H9 (cell line): ENCODE results near the gene MRPL40. TPM values are rescaled to one million over a fixed set of nuclear protein-coding genes. Genes with fewer than 3 reads are reported as not detected.

ENCODE experiments used
- DNase-seq: peaks from one replicate; pipeline ENCODE4 v3.0.0-alpha.2; 2017
- H2AFZ ChIP-seq: one replicate; pipeline ENCODE4 v1.6.1; 2013; ENCODE audit warnings: mild to moderate bottlenecking, low read length, control low read depth, moderate library complexity
- H2AK5ac ChIP-seq: 2 replicates; pipeline ENCODE4 v1.6.1; 2013; ENCODE audit warnings: low read length, control low read depth, mixed read lengths; ENCODE audit not compliant: insufficient read length
- H2BK120ac ChIP-seq: one replicate; pipeline ENCODE4 v1.6.1; 2013; ENCODE audit warnings: low read depth, mild to moderate bottlenecking, low read length, control low read depth, inconsistent platforms; ENCODE audit not compliant: poor library complexity, severe bottlenecking
- H2BK12ac ChIP-seq: 2 replicates; pipeline ENCODE4 v1.6.1; 2013; ENCODE audit warnings: low read length, control low read depth, mixed read lengths, low read depth; ENCODE audit not compliant: insufficient read length
- H2BK15ac ChIP-seq: 2 replicates; pipeline ENCODE4 v1.6.1; 2013; ENCODE audit warnings: low read depth, low read length, control low read depth
- H2BK20ac ChIP-seq: one replicate; pipeline ENCODE4 v1.6.1; 2013; ENCODE audit warnings: low read depth, mild to moderate bottlenecking, low read length, control low read depth, inconsistent platforms; ENCODE audit not compliant: poor library complexity, severe bottlenecking
- H2BK5ac ChIP-seq: 2 replicates; pipeline ENCODE4 v1.6.1; 2013; ENCODE audit warnings: low read length, control low read depth, mixed read lengths; ENCODE audit not compliant: insufficient read length
- H3K14ac ChIP-seq: 2 replicates; pipeline ENCODE4 v1.6.1; 2013; ENCODE audit warnings: low read length, control low read depth; ENCODE audit not compliant: insufficient read depth
- H3K18ac ChIP-seq: 2 replicates; pipeline ENCODE4 v1.6.1; 2013; ENCODE audit warnings: low read depth, mild to moderate bottlenecking, mixed read lengths, low read length, control low read depth; ENCODE audit not compliant: insufficient read length
- H3K23ac ChIP-seq: 2 replicates; pipeline ENCODE4 v1.6.1; 2013; ENCODE audit warnings: low read length, control low read depth, mixed read lengths, low read depth; ENCODE audit not compliant: insufficient read length
- H3K23me2 ChIP-seq: 2 replicates; pipeline ENCODE4 v1.6.1; 2013; ENCODE audit warnings: low read depth, mild to moderate bottlenecking, mixed read lengths, low read length, control low read depth; ENCODE audit not compliant: insufficient read length, poor library complexity, severe bottlenecking
- H3K27ac ChIP-seq: 2 replicates; pipeline ENCODE4 v1.5.1; 2013; ENCODE audit warnings: low read length, control low read depth, mixed read lengths, low read depth; ENCODE audit not compliant: insufficient read length
- H3K27me3 ChIP-seq: 2 replicates; pipeline ENCODE4 v1.6.1; 2013; ENCODE audit warnings: low read length, control low read depth, inconsistent platforms; ENCODE audit not compliant: insufficient read depth
- H3K4ac ChIP-seq: 2 replicates; pipeline ENCODE4 v1.6.1; 2013; ENCODE audit warnings: low read depth, mild to moderate bottlenecking, control low read depth, inconsistent platforms, low read length, moderate library complexity
- H3K4me1 ChIP-seq: 2 replicates; pipeline ENCODE4 v1.6.1; 2013; ENCODE audit warnings: low read length, control low read depth, inconsistent platforms; ENCODE audit not compliant: insufficient read depth
- H3K4me2 ChIP-seq: 2 replicates; pipeline ENCODE4 v1.6.1; 2013; ENCODE audit warnings: low read length, control low read depth, mixed read lengths; ENCODE audit not compliant: insufficient read length, insufficient read depth
- H3K56ac ChIP-seq: 2 replicates; pipeline ENCODE4 v1.6.1; 2013; ENCODE audit warnings: low read depth, mild to moderate bottlenecking, mixed read lengths, low read length, control low read depth; ENCODE audit not compliant: insufficient read length
- H3K79me1 ChIP-seq: 2 replicates; pipeline ENCODE4 v1.6.1; 2013; ENCODE audit warnings: low read depth, mild to moderate bottlenecking, moderate library complexity, low read length, control low read depth, inconsistent platforms; ENCODE audit not compliant: insufficient read depth, poor library complexity, severe bottlenecking
- H3K79me2 ChIP-seq: 2 replicates; pipeline ENCODE4 v1.6.1; 2013; ENCODE audit warnings: low read length, control low read depth, inconsistent platforms; ENCODE audit not compliant: insufficient read depth
- H3K9ac ChIP-seq: 2 replicates; pipeline ENCODE4 v1.6.1; 2013; ENCODE audit warnings: low read length, control low read depth, mixed read lengths; ENCODE audit not compliant: insufficient read length; ENCODE audit errors: extremely low read depth
- H3K9me3 ChIP-seq: one replicate; pipeline ENCODE4 v1.6.1; 2013; ENCODE audit warnings: low read depth, low read length, inconsistent platforms; ENCODE audit not compliant: control insufficient read depth
- H3T11ph ChIP-seq: one replicate; pipeline ENCODE4 v1.6.1; 2013; ENCODE audit warnings: mild to moderate bottlenecking, low read length, control low read depth, inconsistent platforms
- H4K20me1 ChIP-seq: one replicate; pipeline ENCODE4 v1.6.1; 2013; ENCODE audit not compliant: control insufficient read depth, insufficient read length, insufficient read depth
- H4K5ac ChIP-seq: 2 replicates; pipeline ENCODE4 v1.6.1; 2013; ENCODE audit warnings: low read depth, mild to moderate bottlenecking, mixed read lengths, low read length, control low read depth; ENCODE audit not compliant: insufficient read length
- H4K8ac ChIP-seq: replicated peaks from 2 replicates; pipeline ENCODE4 v1.6.1; 2013; ENCODE audit warnings: low read length, control low read depth, mixed read lengths, low read depth; ENCODE audit not compliant: insufficient read length
- H4K91ac ChIP-seq: 2 replicates; pipeline ENCODE4 v1.6.1; 2013; ENCODE audit warnings: low read depth, mild to moderate bottlenecking, moderate library complexity, mixed read lengths, low read length, control low read depth; ENCODE audit not compliant: insufficient read length
- H3K27ac Mint-ChIP-seq, 3 experiments: 2 replicates in 2 of 3; 3 replicates in 1 of 3; pipeline ENCODE4 v1.8.0; 2020 to 2021; ENCODE audit warnings: mixed read lengths in 3 of 3, mild to moderate bottlenecking in 1 of 3, moderate library complexity in 1 of 3
- H3K27me3 Mint-ChIP-seq: 2 replicates; pipeline ENCODE4 v1.8.0; 2021; ENCODE audit warnings: low read depth, mild to moderate bottlenecking, moderate library complexity, mixed read lengths
- H3K36me3 Mint-ChIP-seq, 3 experiments: 2 replicates in 2 of 3; 3 replicates in 1 of 3; pipeline ENCODE4 v1.8.0; 2020 to 2021; ENCODE audit warnings: low read depth in 3 of 3, mixed read lengths in 3 of 3; ENCODE audit not compliant: insufficient read depth in 1 of 3
- H3K4me1 Mint-ChIP-seq, 2 experiments: 2 replicates each; pipeline ENCODE4 v1.8.0; 2020; ENCODE audit warnings: mixed read lengths in 2 of 2
- H3K4me3 Mint-ChIP-seq, 2 experiments: 2 replicates in 1 of 2; 3 replicates in 1 of 2; pipeline ENCODE4 v1.8.0; 2020 to 2021; ENCODE audit warnings: mild to moderate bottlenecking in 2 of 2, mixed read lengths in 2 of 2, moderate library complexity in 1 of 2
- H3K9me3 Mint-ChIP-seq, 2 experiments: 2 replicates in 1 of 2; 3 replicates in 1 of 2; pipeline ENCODE4 v1.8.0; 2020; ENCODE audit warnings: mild to moderate bottlenecking in 2 of 2, mixed read lengths in 2 of 2, moderate library complexity in 1 of 2
- CTCF ChIP-seq: fragments of 200-600 bp; sonication (generic); conservative IDR thresholded peaks from 3 replicates; pipeline ENCODE4 v1.8.0; 2021; ENCODE audit warnings: antibody characterized with exemption, mild to moderate bottlenecking
- WGBS: extraction: QIAGEN DNeasy Blood & Tissue Kit; methylation state at CpG from one replicate; pipeline ENCODE4 v1.1.7; 2013; ENCODE audit warnings: missing lambda C conversion rate, low lambda C conversion rate, mixed read lengths; ENCODE audit not compliant: insufficient read length; ENCODE audit errors: extremely low coverage; 5-methylcytosine and 5-hydroxymethylcytosine counted together
- total RNA-seq: library from RNA; stranded (reverse); gene quantifications from 2 replicates; pipeline ENCODE4 v1.2.1, GENCODE V29; 2021

The MRPL40 gene
- total RNA-seq, 1 experiment from 2014 or later: 15.2 TPM

- Histone ChIP-seq H2AK5ac (no peak overlapping the region), H3K23me2 (no peaks in the 10 kb centered on the region), H4K8ac (no peak overlapping the region), H3K14ac (no peak overlapping the region), H3K9ac (no peak overlapping the region), H2BK5ac (no peak overlapping the region), H4K5ac (no peak overlapping the region), H4K20me1 (no peaks in the 10 kb centered on the region), H3K4me2 (no peak overlapping the region), H3K27me3 (no peaks in the 10 kb centered on the region), H3K27ac (no peak overlapping the region), H3K79me1 (no peaks in the 10 kb centered on the region), H3K23ac (no peak overlapping the region), H3K4ac (no peak overlapping the region), H3K18ac (no peak overlapping the region), H2BK12ac (no peak overlapping the region), H2BK120ac (no peak overlapping the region), H2AFZ (no peak overlapping the region), H3K79me2 (no peaks in the 10 kb centered on the region), H2BK20ac (no peak overlapping the region), H3K56ac (no peak overlapping the region), H3K4me1 (no peaks in the 10 kb centered on the region), H4K91ac (no peak overlapping the region), H3T11ph (no peak overlapping the region), H3K9me3 (no peaks in the 10 kb centered on the region), H2BK15ac (no peak overlapping the region)
- H3K27ac Mint-ChIP-seq: no peak overlapping the region
- no CpG with 5 or more reads among the region's 8 CpGs for WGBS
- no peak for TF ChIP-seq CTCF
- no peaks in the 10 kb centered on the region for H3K9me3 Mint-ChIP-seq
- H3K4me3 Mint-ChIP-seq: no peak overlapping the region
- H3K27me3 Mint-ChIP-seq: no peaks in the 10 kb centered on the region
- DNase-seq: no peak
- H3K36me3 Mint-ChIP-seq: peaks cover 22 to 79% (median 63%) of the 10 kb centered on the region in 3 experiments
- no peaks in the 10 kb centered on the region for H3K4me1 Mint-ChIP-seq
Observed at GRCh38 chr22:19394274-19395050, 37.9 kb upstream of the MRPL40 start.
